Neuron (in vitro differentiated cells): ENCODE measurements around the gene IGDCC3.

Experiments
- H2AFZ ChIP-seq: one replicate; pipeline ENCODE4 v1.6.1; 2013; ENCODE audit warnings: low read depth, mild to moderate bottlenecking, inconsistent platforms, low read length, moderate library complexity
- H3K27me3 ChIP-seq: one replicate; pipeline ENCODE4 v1.6.1; 2013; ENCODE audit warnings: low read length; ENCODE audit not compliant: insufficient read depth
- H3K36me3 ChIP-seq: one replicate; pipeline ENCODE4 v1.6.1; 2013; ENCODE audit warnings: low read length; ENCODE audit not compliant: insufficient read depth
- H3K4me1 ChIP-seq: one replicate; pipeline ENCODE4 v1.6.1; 2013; ENCODE audit warnings: low read length; ENCODE audit not compliant: insufficient read depth
- H3K4me3 ChIP-seq: 2 replicates; pipeline ENCODE4 v1.5.1; 2013; ENCODE audit warnings: mild to moderate bottlenecking, low read length, moderate library complexity
- H3K9me3 ChIP-seq: one replicate; pipeline ENCODE4 v1.6.1; 2013; ENCODE audit warnings: low read length

The IGDCC3 gene

DNA sequence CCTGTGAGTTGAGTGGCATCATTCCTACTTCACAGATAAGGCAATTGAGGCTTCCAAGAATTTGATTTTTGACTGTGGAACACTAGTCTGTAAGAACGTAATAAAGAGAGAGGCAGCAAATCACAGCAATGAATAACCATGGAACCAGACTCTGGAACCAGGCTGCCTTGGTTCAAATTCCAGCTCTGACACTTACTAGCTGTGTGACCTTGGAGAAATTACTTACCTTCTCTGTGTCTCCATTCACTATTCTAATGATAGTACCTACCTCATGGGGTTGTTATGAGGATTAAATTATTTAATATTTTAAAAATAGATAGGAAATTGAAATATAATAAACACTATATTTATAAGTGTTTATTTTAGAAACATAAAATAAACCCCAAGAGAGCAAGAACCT, 12.6 kb upstream of the IGDCC3 start:
- Histone ChIP-seq H3K27me3 (no peaks in the 10 kb centered on the region), H3K9me3 (no peaks in the 10 kb centered on the region), H3K4me3 (no peak overlapping the region), H3K36me3 (peaks cover 62% of the 10 kb centered on the region), H2AFZ (no peak overlapping the region), H3K4me1 (peaks cover under 1% of the 10 kb centered on the region)

DNA sequence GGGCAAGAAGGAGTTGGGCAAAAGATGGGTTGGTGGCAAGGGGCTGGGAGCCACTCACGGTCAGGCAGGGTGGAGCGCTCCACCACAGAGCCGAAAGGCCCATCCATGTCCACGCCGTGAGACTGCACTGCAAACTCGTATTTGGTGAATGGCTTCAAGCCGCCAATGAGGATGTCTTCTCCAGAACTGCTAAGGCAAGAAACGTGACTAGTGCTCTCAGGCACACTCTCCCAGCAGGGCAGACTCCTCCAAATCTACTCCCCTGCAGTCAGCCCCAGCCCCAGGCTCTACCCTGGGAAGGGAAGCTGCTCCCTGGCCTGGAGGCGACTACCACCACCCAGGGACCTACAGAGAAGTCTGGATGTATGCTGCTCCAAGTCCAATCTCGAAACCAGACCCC, 11.4 kb upstream of the IGDCC3 start:
- H3K27me3 ChIP-seq: no peaks in the 10 kb centered on the region
- peaks cover 12% of the 10 kb centered on the region for H3K4me1 ChIP-seq
- no peaks in the 10 kb centered on the region for H3K9me3 ChIP-seq
- peaks cover 56% of the 10 kb centered on the region for H3K36me3 ChIP-seq
- no peak overlapping the region for H3K4me3 ChIP-seq
- no peak overlapping the region for H2AFZ ChIP-seq

DNA sequence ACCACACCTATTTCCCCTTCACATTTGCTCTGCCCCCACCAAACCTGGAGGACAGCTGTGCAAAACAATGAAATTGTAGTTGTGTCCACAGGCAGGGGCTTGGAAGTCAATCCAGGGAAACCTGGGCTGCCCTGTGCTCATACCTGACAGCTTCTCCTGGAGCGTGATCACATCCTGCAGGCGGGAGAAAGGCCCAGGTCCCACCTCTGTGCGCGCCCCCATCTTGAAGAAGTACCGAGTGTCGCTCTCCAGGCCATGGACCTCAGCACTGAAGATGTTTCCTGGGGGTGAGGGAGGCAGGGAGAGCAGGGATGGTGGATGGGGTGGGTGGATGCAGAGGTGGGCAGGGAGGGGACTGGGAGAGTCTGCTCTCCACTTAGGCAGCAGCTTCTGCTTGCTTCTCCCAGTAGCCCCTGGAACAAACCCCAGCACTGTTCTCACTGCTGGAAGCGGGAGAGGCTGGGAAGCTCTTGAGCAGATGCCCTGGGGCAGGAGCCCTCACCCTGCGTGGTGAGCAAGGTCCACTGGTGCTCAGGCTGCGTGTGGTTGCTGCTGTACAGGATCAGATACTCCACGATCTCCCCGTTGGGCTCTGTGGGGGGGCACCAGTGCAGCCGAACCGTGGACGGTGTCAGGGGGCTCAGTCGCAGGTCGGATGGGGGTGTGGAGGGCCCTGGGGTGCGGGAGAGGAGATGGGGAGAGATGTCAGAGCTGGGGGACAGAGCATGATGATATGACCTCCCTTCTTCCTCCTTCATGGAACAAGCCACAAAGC, 10.7 kb upstream of the IGDCC3 start:
- Histone ChIP-seq H2AFZ (no peak overlapping the region), H3K27me3 (no peaks in the 10 kb centered on the region), H3K4me3 (no peak overlapping the region), H3K9me3 (no peaks in the 10 kb centered on the region), H3K4me1 (peaks cover 16% of the 10 kb centered on the region), H3K36me3 (peaks cover 57% of the 10 kb centered on the region)

DNA sequence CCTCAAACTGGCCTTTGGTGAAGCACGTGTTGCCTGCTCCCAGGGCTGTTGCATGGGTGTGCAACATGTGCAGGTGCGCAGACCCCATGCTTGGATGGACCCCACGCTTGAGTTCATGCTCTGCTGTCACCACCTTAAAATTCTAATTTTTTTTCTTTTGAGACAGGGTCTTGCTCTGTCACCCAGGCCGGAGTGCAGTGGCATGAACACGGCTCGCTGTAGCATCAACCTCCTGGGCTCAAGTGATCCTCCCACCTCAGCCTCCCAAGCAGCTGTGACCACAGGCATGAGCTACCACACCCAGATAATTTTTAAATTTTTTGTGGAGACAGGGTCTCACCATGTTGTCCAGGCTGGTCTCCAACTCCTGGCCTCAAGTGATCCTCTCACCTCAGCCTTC, 9.1 kb upstream of the IGDCC3 start:
- peaks cover 58% of the 10 kb centered on the region for H3K36me3 ChIP-seq
- H3K9me3 ChIP-seq: no peaks in the 10 kb centered on the region
- H2AFZ ChIP-seq: no peak overlapping the region
- H3K27me3 ChIP-seq: no peaks in the 10 kb centered on the region
- peaks cover 31% of the 10 kb centered on the region for H3K4me1 ChIP-seq
- H3K4me3 ChIP-seq: no peak overlapping the region

DNA sequence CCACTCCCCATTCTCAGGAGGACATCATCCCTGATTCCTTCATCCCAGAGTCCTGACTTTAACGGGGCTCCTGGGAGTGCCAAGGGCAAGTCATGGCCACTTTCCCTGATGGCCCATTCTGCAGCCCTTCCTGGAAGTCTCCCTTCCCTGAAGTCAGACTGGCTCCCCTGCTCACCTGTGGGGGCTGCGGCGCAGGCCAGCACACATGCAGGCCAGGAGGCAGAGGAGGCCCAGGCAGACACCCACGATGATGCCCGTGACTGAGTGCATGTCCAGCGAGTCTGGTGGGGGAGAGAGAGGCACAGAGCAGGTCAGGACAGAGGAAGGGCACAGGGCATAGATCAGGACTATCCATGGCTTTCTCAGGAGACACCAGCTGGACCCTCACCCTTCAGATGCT, 8.6 kb upstream of the IGDCC3 start:
- Histone ChIP-seq H3K4me1 (peaks cover 31% of the 10 kb centered on the region), H2AFZ (no peak overlapping the region), H3K4me3 (no peak overlapping the region), H3K36me3 (peaks cover 54% of the 10 kb centered on the region), H3K9me3 (no peaks in the 10 kb centered on the region), H3K27me3 (no peaks in the 10 kb centered on the region)

DNA sequence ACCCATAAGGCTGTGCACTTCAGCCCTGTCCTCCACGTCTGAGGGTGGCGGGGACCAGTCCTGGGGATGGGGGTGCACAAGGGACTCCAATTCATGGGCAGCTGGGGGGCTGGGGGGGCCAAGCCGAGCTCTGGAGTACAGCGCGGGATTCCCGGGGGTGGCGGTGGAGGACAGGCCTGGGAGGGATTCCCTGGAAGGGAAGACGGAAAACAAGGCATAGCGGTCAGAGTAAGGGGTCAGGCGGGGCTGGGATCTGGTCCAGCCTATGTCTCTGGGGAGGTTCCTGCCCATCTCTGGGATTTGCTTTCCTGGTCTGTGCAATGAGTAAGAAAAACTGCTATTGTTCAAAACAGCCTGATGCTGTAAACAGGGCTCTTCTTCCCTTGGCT, 8.1 kb upstream of the IGDCC3 start:
- H3K9me3 ChIP-seq: no peaks in the 10 kb centered on the region
- H2AFZ ChIP-seq: no peak overlapping the region
- H3K4me1 ChIP-seq: peaks cover 31% of the 10 kb centered on the region
- no peaks in the 10 kb centered on the region for H3K27me3 ChIP-seq
- peaks cover 51% of the 10 kb centered on the region for H3K36me3 ChIP-seq
- no peak overlapping the region for H3K4me3 ChIP-seq

DNA sequence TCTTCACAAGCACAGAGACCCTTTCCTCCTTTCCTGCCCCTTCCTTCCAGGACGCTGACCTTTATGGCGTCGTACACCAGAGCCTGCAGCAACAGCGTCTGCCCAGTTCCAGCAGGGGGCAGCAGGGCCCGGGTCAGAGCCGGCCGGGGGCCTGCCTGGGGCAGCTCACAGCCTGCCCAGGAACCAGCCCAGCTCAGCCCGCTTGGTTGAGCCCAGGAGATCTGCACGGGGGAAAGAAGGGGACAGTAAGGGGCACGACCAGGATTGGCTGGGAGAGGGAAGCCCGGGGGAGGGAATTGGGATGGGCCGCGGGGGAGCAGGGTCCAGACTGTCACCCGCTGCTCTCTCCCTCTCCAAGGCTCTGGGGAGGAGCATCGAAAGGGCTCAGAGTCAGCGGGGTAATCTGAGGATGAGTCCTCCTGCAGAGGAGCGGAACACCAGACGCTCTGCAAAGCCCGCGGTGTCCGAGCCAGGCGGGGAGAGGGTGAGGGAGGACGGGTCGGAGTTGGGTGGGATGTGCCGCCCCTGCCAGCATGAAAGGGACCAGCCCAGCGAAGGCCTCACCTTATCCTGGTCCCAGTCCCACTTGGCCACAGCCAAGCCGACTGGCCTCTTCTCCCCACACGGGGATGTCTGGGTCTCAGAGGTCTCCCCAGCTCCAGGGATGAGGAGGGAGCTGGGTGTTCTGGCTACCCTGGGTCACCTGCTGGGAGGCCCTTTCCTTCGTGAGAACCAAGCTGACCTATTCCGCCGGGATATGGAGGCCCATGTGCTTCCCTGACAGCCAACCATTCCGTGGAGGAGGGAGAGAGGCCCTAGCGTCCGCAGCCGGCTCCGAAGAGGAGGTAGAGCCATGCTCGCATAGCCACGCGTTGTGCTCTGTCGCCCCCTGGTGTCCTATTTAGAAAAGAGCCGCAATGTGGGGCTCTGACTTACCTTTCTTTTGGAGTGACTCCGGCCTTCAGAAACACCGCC, 7.4 kb upstream of the IGDCC3 start:
- H3K9me3 ChIP-seq: no peaks in the 10 kb centered on the region
- no peak overlapping the region for H2AFZ ChIP-seq
- peaks cover 48% of the 10 kb centered on the region for H3K36me3 ChIP-seq
- H3K27me3 ChIP-seq: no peaks in the 10 kb centered on the region
- no peak overlapping the region for H3K4me3 ChIP-seq
- H3K4me1 ChIP-seq: peaks cover 35% of the 10 kb centered on the region

DNA sequence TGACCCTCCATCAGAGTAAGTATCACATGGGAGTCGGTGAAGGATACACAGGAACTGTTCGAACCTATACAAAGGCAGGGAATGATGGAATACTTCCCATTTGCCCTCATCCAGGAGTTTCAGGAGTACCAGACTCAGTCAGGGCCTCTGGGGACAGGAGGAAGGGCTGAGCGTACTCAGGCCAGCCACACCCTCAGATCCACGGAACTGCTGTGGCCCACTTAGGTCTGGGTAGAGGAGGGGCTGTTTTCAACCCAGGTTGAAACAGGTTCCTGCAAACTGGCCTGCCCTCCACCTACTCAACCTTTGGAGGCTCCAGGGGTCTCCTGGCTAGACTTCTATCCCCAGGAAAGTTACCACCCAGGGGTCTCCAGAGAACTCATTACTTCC, 6.7 kb upstream of the IGDCC3 start:
- Histone ChIP-seq H3K4me1 (peaks cover 42% of the 10 kb centered on the region), H3K27me3 (no peaks in the 10 kb centered on the region), H3K4me3 (no peak overlapping the region), H2AFZ (no peak overlapping the region), H3K36me3 (peaks cover 41% of the 10 kb centered on the region), H3K9me3 (no peaks in the 10 kb centered on the region)

DNA sequence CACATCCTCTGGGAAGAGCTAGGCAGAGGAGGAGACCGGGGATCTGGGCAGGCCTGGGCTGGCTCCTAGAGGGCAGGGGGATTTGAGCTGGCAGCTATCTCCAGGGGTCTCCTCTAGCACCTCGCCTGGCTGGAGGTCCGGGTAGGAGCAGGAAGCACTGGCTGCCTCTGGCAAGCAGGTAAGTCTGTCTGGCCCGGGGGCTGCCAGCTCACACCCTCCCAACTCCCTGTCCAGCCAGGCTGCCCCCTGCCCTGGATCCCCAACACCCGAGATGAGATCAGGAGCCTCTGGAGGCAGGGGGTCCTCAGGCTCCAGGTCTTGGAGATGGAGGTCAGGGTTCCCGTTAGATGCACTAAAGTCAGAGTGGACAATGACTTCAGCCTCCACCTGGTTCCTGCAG, 6.2 kb upstream of the IGDCC3 start:
- H3K4me1 ChIP-seq: peaks cover 43% of the 10 kb centered on the region
- H3K36me3 ChIP-seq: peaks cover 36% of the 10 kb centered on the region
- no peaks in the 10 kb centered on the region for H3K9me3 ChIP-seq
- no peak overlapping the region for H3K4me3 ChIP-seq
- no peaks in the 10 kb centered on the region for H3K27me3 ChIP-seq
- no peak overlapping the region for H2AFZ ChIP-seq

DNA sequence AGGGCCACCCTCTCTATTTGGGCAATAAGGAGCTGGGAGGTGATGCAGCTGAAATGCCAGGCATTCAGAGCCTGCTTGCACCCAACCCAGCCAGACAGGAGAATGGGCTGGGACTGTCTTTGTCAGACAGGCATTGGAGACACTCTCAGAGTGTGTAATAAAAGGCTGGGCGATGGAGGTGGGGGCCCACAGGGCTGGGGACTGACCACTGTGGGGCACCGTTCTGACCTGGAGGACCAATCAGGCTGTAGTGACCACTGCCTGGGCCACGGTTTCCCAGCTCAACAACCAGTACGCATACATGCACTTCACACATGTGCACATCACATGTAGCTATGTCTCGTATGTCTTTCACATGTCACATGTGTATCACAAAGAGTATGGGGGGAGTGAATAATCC, 5.7 kb upstream of the IGDCC3 start:
- H3K4me1 ChIP-seq: peaks cover 47% of the 10 kb centered on the region
- H3K36me3 ChIP-seq: peaks cover 30% of the 10 kb centered on the region
- H3K27me3 ChIP-seq: no peaks in the 10 kb centered on the region

DNA sequence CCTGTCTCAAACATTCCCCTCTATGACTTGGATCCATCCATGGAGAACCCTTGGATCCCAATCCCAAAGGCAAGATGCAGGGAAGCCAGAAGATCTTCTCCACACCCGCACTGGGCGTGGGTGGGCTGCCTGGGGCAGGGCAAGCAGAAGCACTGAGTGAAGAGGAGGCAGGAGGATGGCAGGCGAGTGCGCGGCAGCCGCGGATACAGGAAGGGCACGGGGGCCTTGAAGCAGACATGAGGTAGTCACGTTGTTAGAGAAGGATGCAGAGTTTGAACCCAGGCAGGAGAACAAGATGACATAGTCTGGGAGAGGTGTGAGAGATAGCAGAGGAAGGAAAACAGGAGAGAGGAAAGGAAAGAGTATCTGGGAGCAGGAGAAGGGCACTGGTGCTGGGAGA, 5.1 kb upstream of the IGDCC3 start:
- H3K36me3 ChIP-seq: peaks cover 26% of the 10 kb centered on the region
- H3K9me3 ChIP-seq: no peaks in the 10 kb centered on the region
- peaks cover 50% of the 10 kb centered on the region for H3K4me1 ChIP-seq
- H2AFZ ChIP-seq: no peak overlapping the region
- no peaks in the 10 kb centered on the region for H3K27me3 ChIP-seq
- no peak overlapping the region for H3K4me3 ChIP-seq

More for the DNA sequence above, 5.7 kb upstream of the IGDCC3 start:
- Histone ChIP-seq H3K9me3 (no peaks in the 10 kb centered on the region), H3K4me3 (no peak overlapping the region), H2AFZ (no peak overlapping the region)

DNA sequence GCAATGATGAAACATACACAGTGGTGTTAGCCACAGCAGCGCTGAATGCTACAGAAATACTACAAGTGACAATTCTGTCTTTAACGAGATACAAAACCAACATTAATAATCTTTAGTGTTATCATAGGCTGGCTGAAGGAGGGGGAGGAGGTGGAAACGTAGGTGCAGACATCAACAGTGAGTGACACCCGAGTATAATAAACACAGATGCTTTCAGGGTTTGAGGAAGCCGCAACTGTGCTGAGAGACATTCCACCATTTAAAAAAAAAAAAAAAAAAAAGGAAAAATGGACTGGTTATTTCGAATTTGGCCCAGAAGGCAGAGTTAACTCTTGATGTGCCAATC, 4.3 kb upstream of the IGDCC3 start:
- Histone ChIP-seq H3K4me1 (peaks cover 50% of the 10 kb centered on the region), H3K9me3 (no peaks in the 10 kb centered on the region), H2AFZ (no peak overlapping the region), H3K27me3 (no peaks in the 10 kb centered on the region), H3K36me3 (peaks cover 26% of the 10 kb centered on the region), H3K4me3 (no peak overlapping the region)

DNA sequence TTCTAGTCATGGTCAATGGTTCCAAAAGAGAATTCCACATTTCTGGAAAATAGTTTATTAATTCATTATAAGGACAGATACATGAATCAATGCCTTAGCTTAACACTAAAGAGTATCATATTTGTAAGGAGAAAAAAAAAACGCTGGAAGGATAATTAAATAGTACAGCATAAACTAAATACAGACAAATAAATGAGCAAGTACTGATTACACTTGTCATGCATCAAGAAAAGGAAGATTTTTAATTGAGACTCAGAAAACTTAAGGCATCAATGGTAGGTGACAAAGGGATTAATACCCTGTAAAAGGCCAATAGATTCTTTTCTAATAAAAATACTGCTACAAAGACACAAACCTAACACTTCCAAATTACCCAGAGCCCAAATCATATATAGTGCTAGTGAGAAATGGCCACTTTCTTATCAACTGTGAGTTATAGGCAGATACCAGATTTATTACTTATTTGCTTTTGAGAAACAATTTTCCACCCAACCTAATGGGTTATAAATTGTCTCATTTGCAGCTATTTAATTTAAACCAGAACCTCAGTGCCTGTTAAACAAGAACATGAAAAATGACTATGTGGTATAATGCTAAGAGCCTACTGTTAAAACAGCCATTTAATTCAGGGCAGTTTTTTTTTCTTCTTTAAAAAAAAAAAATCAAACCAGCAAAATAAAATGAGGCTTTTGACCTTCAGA, 3.8 kb upstream of the IGDCC3 start:
- H3K4me1 ChIP-seq: peaks cover 50% of the 10 kb centered on the region
- H3K36me3 ChIP-seq: peaks cover 24% of the 10 kb centered on the region
- H3K4me3 ChIP-seq: no peak overlapping the region
- H3K9me3 ChIP-seq: no peaks in the 10 kb centered on the region
- H3K27me3 ChIP-seq: no peaks in the 10 kb centered on the region
- no peak overlapping the region for H2AFZ ChIP-seq
